Stimulated activated CD4-positive, alpha-beta T cell treated with anti-CD3 and anti-CD28 coated beads, Interleukin-12 subunit alpha, Interleukin-12 subunit beta, amount 100 ng/mL, for 4 hours (primary cell): ENCODE results near the gene SLC51B.
A peak's percentile ranks its signal among the peaks of the same experiment; 100 is the strongest.
"Not testable (repeated sequence)": the region's sequence is repeated elsewhere in the genome, so short reads cannot be mapped to it uniquely, and the experiment has no call there.

Source experiments
- DNase-seq: peaks from one replicate; pipeline ENCODE4 v3.0.0-alpha.2; 2020

Gene SLC51B

GRCh38 chr15:65085990-65086679, 40.9 kb downstream of the SLC51B start:
- DNase-seq = no peak

GRCh38 chr15:65086680-65087111, 41.5 kb downstream of the SLC51B start:
- DNase-seq = no peak

GRCh38 chr15:65087411-65087810, 42.2 kb downstream of the SLC51B start:
- no peak for DNase-seq

GRCh38 chr15:65087873-65088642, 42.9 kb downstream of the SLC51B start:
- DNase-seq = no peak

- no peak for DNase-seq
These were observed 43.4 kb downstream of the SLC51B start for GRCh38 chr15:65088643-65089021.

- DNase-seq = no peak
These were observed 44.1 kb downstream of the SLC51B start for GRCh38 chr15:65089206-65089824.

GRCh38 chr15:65091946-65092770, 47.0 kb downstream of the SLC51B start:
- no peak for DNase-seq

- no peak for DNase-seq
These were observed 48.0 kb downstream of the SLC51B start for GRCh38 chr15:65092911-65093792.

- DNase-seq = not testable (repeated sequence)
These were observed 48.6 kb downstream of the SLC51B start for GRCh38 chr15:65093793-65094170.

- no peak for DNase-seq
These were observed 49.3 kb downstream of the SLC51B start for GRCh38 chr15:65094294-65094995.

GRCh38 chr15:65095011-65095746, 50.0 kb downstream of the SLC51B start:
- DNase-seq = no peak

- DNase-seq = no peak
These were observed 50.5 kb downstream of the SLC51B start for GRCh38 chr15:65095747-65096104.

GRCh38 chr15:65096481-65097385, 51.5 kb downstream of the SLC51B start:
- DNase-seq = no peak

GRCh38 chr15:65097651-65098263, 52.6 kb downstream of the SLC51B start:
- no peak for DNase-seq

- no peak for DNase-seq
These were observed 54.1 kb downstream of the SLC51B start for GRCh38 chr15:65099336-65099735.

- not testable (repeated sequence) for DNase-seq
These were observed 54.6 kb downstream of the SLC51B start for GRCh38 chr15:65099801-65100200.

GRCh38 chr15:65100442-65100841, 55.3 kb downstream of the SLC51B start:
- no peak for DNase-seq

GRCh38 chr15:65101411-65101890, 56.3 kb downstream of the SLC51B start:
- DNase-seq = peak; percentile 41
